ENCODE data around the gene HDAC4.

- TF ChIP-seq CTCF (IDR thresholded peaks at IDR 0.05; ENCODE audit: insufficient read depth, low read length, poor library complexity, severe bottlenecking) (no peak), EZH2phosphoT487 (conservative IDR thresholded peaks at IDR 0.05; ENCODE audit: low read length) (no peak)
Observed at GRCh38 chr2:239278941-239279365, 121.9 kb downstream of the HDAC4 start.
